ENCODE data around the gene FLYWCH1. TPM values are rescaled to one million over a fixed set of nuclear protein-coding genes. Genes with fewer than 3 reads are reported as not detected.
A peak's percentile ranks its signal among the peaks of the same experiment; 100 is the strongest.
"Not testable (repeated sequence)": the region's sequence is repeated elsewhere in the genome, so short reads cannot be mapped to it uniquely, and the experiment has no call there.

Gene FLYWCH1
- total RNA-seq, 2 donors from 2014 or later, result 41.4 to 97.1 TPM

- Mint-ChIP-seq H3K4me3 (no peak overlapping the region), H3K27ac (no peak overlapping the region), H3K36me3 (ENCODE audit: low read depth) (peaks cover 8% of the 10 kb centered on the region), H3K4me1 (peaks cover 5% of the 10 kb centered on the region), H3K27me3 (no peaks in the 10 kb centered on the region)
- H3K9me3 ChIP-seq (ENCODE audit: control insufficient read depth, low read length, poor library complexity, severe bottlenecking), result no peaks in the 10 kb centered on the region
- no peak for DNase-seq
- no peak for ATAC-seq
Observed at GRCh38 chr16:2938206-2938605, 26.5 kb downstream of the FLYWCH1 start.

GRCh38 chr16:2939968-2940367 is 28.2 kb downstream of the FLYWCH1 start:
- ATAC-seq (no peak), DNase-seq (no peak)
- Mint-ChIP-seq H3K36me3 (ENCODE audit: low read depth) (peaks cover 5% of the 10 kb centered on the region), H3K4me1 (no peaks in the 10 kb centered on the region), H3K27ac (no peak overlapping the region), H3K27me3 (no peaks in the 10 kb centered on the region), H3K4me3 (peak overlapping the region; percentile 45)
- H3K9me3 ChIP-seq (ENCODE audit: control insufficient read depth, low read length, poor library complexity, severe bottlenecking), result no peaks in the 10 kb centered on the region

- ATAC-seq, result no peak
- no peak for DNase-seq
- no peak overlapping the region for H3K27ac Mint-ChIP-seq
- no peaks in the 10 kb centered on the region for H3K4me1 Mint-ChIP-seq
- no peaks in the 10 kb centered on the region for H3K27me3 Mint-ChIP-seq
- no peak overlapping the region for H3K4me3 Mint-ChIP-seq
- H3K36me3 Mint-ChIP-seq (ENCODE audit: low read depth), result peaks cover 3% of the 10 kb centered on the region
- no peaks in the 10 kb centered on the region for H3K9me3 ChIP-seq (ENCODE audit: control insufficient read depth, low read length, poor library complexity, severe bottlenecking)
Observed at GRCh38 chr16:2942045-2942444, 30.3 kb downstream of the FLYWCH1 start.

- not testable (repeated sequence) for DNase-seq; H3K4me1 Mint-ChIP-seq; ATAC-seq; H3K9me3 ChIP-seq (ENCODE audit: control insufficient read depth, low read length, poor library complexity, severe bottlenecking); H3K27me3 Mint-ChIP-seq; H3K36me3 Mint-ChIP-seq (ENCODE audit: low read depth); H3K27ac Mint-ChIP-seq
- H3K4me3 Mint-ChIP-seq, result peak overlapping the region; percentile 7
Observed at GRCh38 chr16:2943716-2944115, 32.0 kb downstream of the FLYWCH1 start.

- H3K4me3 Mint-ChIP-seq, result no peak overlapping the region
- H3K27me3 Mint-ChIP-seq, result no peaks in the 10 kb centered on the region
- no peaks in the 10 kb centered on the region for H3K9me3 ChIP-seq (ENCODE audit: control insufficient read depth, low read length, poor library complexity, severe bottlenecking)
- peaks cover 5% of the 10 kb centered on the region for H3K36me3 Mint-ChIP-seq (ENCODE audit: low read depth)
- ATAC-seq, result no peak
- peaks cover 2% of the 10 kb centered on the region for H3K4me1 Mint-ChIP-seq
- H3K27ac Mint-ChIP-seq, result no peak overlapping the region
- DNase-seq, result no peak
Observed at GRCh38 chr16:2946649-2947048, 34.9 kb downstream of the FLYWCH1 start.

GRCh38 chr16:2948807-2949704 is 37.3 kb downstream of the FLYWCH1 start:
- Mint-ChIP-seq H3K27ac (no peak overlapping the region), H3K27me3 (no peaks in the 10 kb centered on the region), H3K36me3 (ENCODE audit: low read depth) (peaks cover 2% of the 10 kb centered on the region), H3K4me1 (peaks cover 2% of the 10 kb centered on the region), H3K4me3 (no peak overlapping the region)
- no peaks in the 10 kb centered on the region for H3K9me3 ChIP-seq (ENCODE audit: control insufficient read depth, low read length, poor library complexity, severe bottlenecking)
- DNase-seq, result no peak
- no peak for ATAC-seq

- no peaks in the 10 kb centered on the region for H3K27me3 Mint-ChIP-seq
- no peaks in the 10 kb centered on the region for H3K9me3 ChIP-seq (ENCODE audit: control insufficient read depth, low read length, poor library complexity, severe bottlenecking)
- DNase-seq, result no peak
- peaks cover 2% of the 10 kb centered on the region for H3K4me1 Mint-ChIP-seq
- no peak overlapping the region for H3K4me3 Mint-ChIP-seq
- no peak overlapping the region for H3K27ac Mint-ChIP-seq
- H3K36me3 Mint-ChIP-seq (ENCODE audit: low read depth), result peaks cover 2% of the 10 kb centered on the region
- no peak for ATAC-seq
Observed at GRCh38 chr16:2949705-2950352, 38.1 kb downstream of the FLYWCH1 start.

GRCh38 chr16:2950353-2950724 is 38.6 kb downstream of the FLYWCH1 start:
- DNase-seq, result no peak
- ATAC-seq, result no peak
- no peak overlapping the region for H3K27ac Mint-ChIP-seq
- H3K9me3 ChIP-seq (ENCODE audit: control insufficient read depth, low read length, poor library complexity, severe bottlenecking), result no peaks in the 10 kb centered on the region
- no peak overlapping the region for H3K4me3 Mint-ChIP-seq
- H3K36me3 Mint-ChIP-seq (ENCODE audit: low read depth), result peaks cover 2% of the 10 kb centered on the region
- H3K27me3 Mint-ChIP-seq, result no peaks in the 10 kb centered on the region
- peaks cover 2% of the 10 kb centered on the region for H3K4me1 Mint-ChIP-seq

- no peak for DNase-seq
- Mint-ChIP-seq H3K4me3 (no peak overlapping the region), H3K27me3 (no peaks in the 10 kb centered on the region), H3K36me3 (ENCODE audit: low read depth) (peaks cover 2% of the 10 kb centered on the region), H3K4me1 (peaks cover 2% of the 10 kb centered on the region), H3K27ac (no peak overlapping the region)
- no peaks in the 10 kb centered on the region for H3K9me3 ChIP-seq (ENCODE audit: control insufficient read depth, low read length, poor library complexity, severe bottlenecking)
- ATAC-seq, result no peak
Observed at GRCh38 chr16:2950773-2951172, 39.0 kb downstream of the FLYWCH1 start.

- H3K27me3 Mint-ChIP-seq, result peaks cover 5% of the 10 kb centered on the region
- peaks cover 2% of the 10 kb centered on the region for H3K4me1 Mint-ChIP-seq
- H3K9me3 ChIP-seq (ENCODE audit: control insufficient read depth, low read length, poor library complexity, severe bottlenecking), result no peaks in the 10 kb centered on the region
- peaks cover 2% of the 10 kb centered on the region for H3K36me3 Mint-ChIP-seq (ENCODE audit: low read depth)
- H3K4me3 Mint-ChIP-seq, result no peak overlapping the region
- ATAC-seq (no peak), DNase-seq (no peak)
- H3K27ac Mint-ChIP-seq, result no peak overlapping the region
Observed at GRCh38 chr16:2952679-2953078, 40.9 kb downstream of the FLYWCH1 start.

- Mint-ChIP-seq H3K27me3 (peaks cover 5% of the 10 kb centered on the region), H3K4me1 (no peaks in the 10 kb centered on the region), H3K27ac (no peak overlapping the region), H3K36me3 (ENCODE audit: low read depth) (peaks cover 2% of the 10 kb centered on the region), H3K4me3 (no peak overlapping the region)
- no peaks in the 10 kb centered on the region for H3K9me3 ChIP-seq (ENCODE audit: control insufficient read depth, low read length, poor library complexity, severe bottlenecking)
- no peak for DNase-seq
- ATAC-seq, result no peak
Observed at GRCh38 chr16:2953706-2954627, 42.2 kb downstream of the FLYWCH1 start.

- Mint-ChIP-seq H3K27ac (no peak overlapping the region), H3K4me3 (no peak overlapping the region)
- no peak for DNase-seq
Observed at GRCh38 chr16:2954656-2955381, 43.1 kb downstream of the FLYWCH1 start.

More at GRCh38 chr16:2954656-2955381, 43.1 kb downstream of the FLYWCH1 start:
- Mint-ChIP-seq H3K27me3 (peaks cover 9% of the 10 kb centered on the region), H3K36me3 (ENCODE audit: low read depth) (no peaks in the 10 kb centered on the region), H3K4me1 (no peaks in the 10 kb centered on the region)
- ATAC-seq, result no peak
- no peaks in the 10 kb centered on the region for H3K9me3 ChIP-seq (ENCODE audit: control insufficient read depth, low read length, poor library complexity, severe bottlenecking)

All from T-helper 17 cell (primary cell).